RWPE2 (cell line): ENCODE results near the gene ERGIC2.

Experiments
- ATAC-seq: fragments of 200-7000 bp; cut with Tn5 transposase; 3 replicates; pipeline ENCODE4 v1.9.1; 2021; ENCODE audit warnings: low read depth
- DNase-seq: peaks from one replicate; pipeline ENCODE4 v3.0.0-alpha.2; 2020; ENCODE audit warnings: low spot score
- H3K27ac ChIP-seq: fragments of 450-650 bp; 2 replicates; pipeline ENCODE4 v1.5.1; 2017; ENCODE audit warnings: mild to moderate bottlenecking; ENCODE audit not compliant: poor library complexity, severe bottlenecking
- H3K27me3 ChIP-seq: fragments of 250-450 bp; sonication (Bioruptor Pico); 2 replicates; pipeline ENCODE4 v1.5.1; 2021; ENCODE audit warnings: mild to moderate bottlenecking, moderate library complexity; ENCODE audit not compliant: insufficient read depth, poor library complexity, severe bottlenecking
- H3K36me3 ChIP-seq: fragments of 250-450 bp; sonication (Bioruptor Pico); 2 replicates; pipeline ENCODE4 v1.5.1; 2020; ENCODE audit warnings: low read depth, mild to moderate bottlenecking, moderate library complexity
- H3K4me1 ChIP-seq: fragments of 250-450 bp; sonication (Bioruptor Pico); 2 replicates; pipeline ENCODE4 v1.5.1; 2021; ENCODE audit warnings: mild to moderate bottlenecking, moderate library complexity; ENCODE audit not compliant: insufficient read depth, poor library complexity, severe bottlenecking
- H3K4me3 ChIP-seq: fragments of 250-450 bp; sonication (Bioruptor Pico); 2 replicates; pipeline ENCODE4 v1.5.1; 2021; ENCODE audit warnings: mild to moderate bottlenecking, moderate library complexity; ENCODE audit not compliant: severe bottlenecking
- H3K9me3 ChIP-seq: fragments of 250-450 bp; sonication (Bioruptor Pico); 2 replicates; pipeline ENCODE4 v1.5.1; 2021; ENCODE audit warnings: mild to moderate bottlenecking, moderate library complexity; ENCODE audit not compliant: severe bottlenecking
- CTCF ChIP-seq: fragments of 450-650 bp; IDR thresholded peaks from one replicate; pipeline ENCODE4 v1.5.1; 2017; ENCODE audit warnings: mild to moderate bottlenecking, moderate library complexity; ENCODE audit not compliant: poor library complexity, severe bottlenecking

ERGIC2 gene

GRCh38 chr12:29317556-29318363 is 63.2 kb downstream of the ERGIC2 start:
- H3K27me3 ChIP-seq: no peaks in the 10 kb centered on the region
- ATAC-seq (peak; percentile 57), DNase-seq (no peak)
- peak; percentile 53 for TF ChIP-seq CTCF
- H3K27ac ChIP-seq: no peak overlapping the region
- H3K36me3 ChIP-seq: no peaks in the 10 kb centered on the region
- no peak overlapping the region for H3K4me3 ChIP-seq
- H3K9me3 ChIP-seq: no peaks in the 10 kb centered on the region
- H3K4me1 ChIP-seq: no peaks in the 10 kb centered on the region

- DNase-seq (no peak), ATAC-seq (no peak)
- no peaks in the 10 kb centered on the region for H3K4me1 ChIP-seq
- no peaks in the 10 kb centered on the region for H3K9me3 ChIP-seq
- H3K27ac ChIP-seq: no peak overlapping the region
- no peak for TF ChIP-seq CTCF
- H3K27me3 ChIP-seq: no peaks in the 10 kb centered on the region
- H3K36me3 ChIP-seq: no peaks in the 10 kb centered on the region
- no peak overlapping the region for H3K4me3 ChIP-seq
Measured at GRCh38 chr12:29316752-29317151, 64.2 kb downstream of the ERGIC2 start.

DNA sequence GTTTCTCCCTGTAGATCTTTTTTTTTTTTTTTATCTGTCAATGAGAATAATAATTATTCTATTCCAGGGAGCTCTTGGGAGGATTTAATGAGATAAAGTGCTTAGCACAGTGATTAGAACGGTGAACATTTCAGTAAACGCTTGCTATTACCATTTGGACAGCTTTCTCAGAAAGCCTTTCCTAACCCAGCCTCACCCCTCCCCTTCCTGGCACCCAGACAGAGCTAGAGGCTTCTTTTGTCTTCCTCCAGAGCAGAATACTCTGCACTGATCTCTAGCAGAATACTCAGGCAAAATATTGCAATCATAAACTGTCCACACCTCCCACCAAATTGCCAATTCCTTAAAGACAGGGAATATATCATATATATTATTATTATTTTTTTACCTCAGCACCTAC is 66.6 kb downstream of the ERGIC2 start:
- Histone ChIP-seq H3K27me3 (no peaks in the 10 kb centered on the region), H3K9me3 (no peaks in the 10 kb centered on the region), H3K4me3 (no peak overlapping the region), H3K36me3 (no peaks in the 10 kb centered on the region), H3K27ac (no peak overlapping the region), H3K4me1 (no peaks in the 10 kb centered on the region)
- ATAC-seq (no peak), DNase-seq (no peak)
- no peak for TF ChIP-seq CTCF

DNA sequence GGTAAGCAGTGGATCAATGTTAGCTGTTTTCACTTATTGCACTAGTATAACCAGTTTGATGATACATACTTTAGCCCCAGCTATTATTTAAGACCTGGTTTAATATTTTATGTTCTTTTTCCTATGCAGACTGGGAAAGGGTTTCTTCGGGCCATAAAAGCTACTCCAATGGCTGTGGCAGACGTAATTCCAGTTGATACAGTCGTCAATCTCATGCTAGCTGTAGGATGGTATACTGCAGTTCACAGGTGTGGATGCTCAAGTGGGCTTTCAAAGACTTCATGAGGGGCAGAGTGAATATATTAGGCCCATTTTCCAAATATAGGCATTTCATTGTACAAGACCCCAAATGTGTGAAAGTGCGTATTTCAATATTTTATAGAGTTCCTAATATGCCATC is 70.1 kb downstream of the ERGIC2 start:
- no peak for ATAC-seq
- no peaks in the 10 kb centered on the region for H3K27me3 ChIP-seq

More for the DNA sequence above, 70.1 kb downstream of the ERGIC2 start:
- no peak overlapping the region for H3K27ac ChIP-seq
- no peak for DNase-seq
- no peak for TF ChIP-seq CTCF
- no peak overlapping the region for H3K4me3 ChIP-seq
- H3K36me3 ChIP-seq: no peaks in the 10 kb centered on the region
- no peaks in the 10 kb centered on the region for H3K4me1 ChIP-seq
- H3K9me3 ChIP-seq: no peaks in the 10 kb centered on the region
